HepG2 (cell line): ENCODE data around the gene ABHD2. TPM values are rescaled to one million over a fixed set of nuclear protein-coding genes. Genes with fewer than 3 reads are reported as not detected.

Source experiments
- CCAR2 ChIP-seq: fragments of 200-400 bp; formaldehyde crosslinking; optimal IDR thresholded peaks from 2 replicates; pipeline ENCODE3; 2018; ENCODE audit warnings: low read depth, mild to moderate bottlenecking, low read length, moderate library complexity
- CEBPG ChIP-seq: IDR thresholded peaks from 2 replicates; pipeline ENCODE4 v1.6.1; 2016
- CREBL2 ChIP-seq: sonication (generic); formaldehyde crosslinking; IDR thresholded peaks from 2 replicates; pipeline ENCODE4 v1.8.1; 2023; ENCODE audit warnings: missing genetic modification reagents, mild to moderate bottlenecking, borderline replicate concordance
- DMAP1 ChIP-seq: IDR thresholded peaks from 2 replicates; pipeline ENCODE4 v1.6.1; 2016
- EZH2 ChIP-seq: conservative IDR thresholded peaks from 2 replicates; pipeline ENCODE4 v1.6.1; 2012; ENCODE audit warnings: mild to moderate bottlenecking, low read depth, low read length, moderate library complexity
- KLF6 ChIP-seq: IDR thresholded peaks from 2 replicates; pipeline ENCODE4 v1.8.0; 2016; ENCODE audit warnings: missing biosample characterization, missing genetic modification reagents
- MAFK ChIP-seq, 2 experiments: IDR thresholded peaks in 1 of 2; conservative IDR thresholded peaks in 1 of 2; 2 replicates each; pipeline ENCODE4 v1.6.1; 2011; ENCODE audit warnings: improper control_type of control experiment in 2 of 2, low read length in 2 of 2
- MTA3 ChIP-seq: sonication (generic); formaldehyde crosslinking; IDR thresholded peaks from 2 replicates; pipeline ENCODE4 v1.4.0; 2020; ENCODE audit warnings: missing genetic modification reagents
- PRDM15 ChIP-seq: sonication (generic); formaldehyde crosslinking; IDR thresholded peaks from 2 replicates; pipeline ENCODE4 v1.4.0; 2020; ENCODE audit warnings: missing genetic modification reagents
- PREB ChIP-seq: sonication (generic); formaldehyde crosslinking; IDR thresholded peaks from 2 replicates; pipeline ENCODE4 v1.4.0; 2020; ENCODE audit warnings: missing genetic modification reagents
- RXRB ChIP-seq: IDR thresholded peaks from 2 replicates; pipeline ENCODE4 v1.6.1; 2016; ENCODE audit warnings: borderline replicate concordance, missing genetic modification reagents, missing compliant biosample characterization
- WIZ ChIP-seq: sonication (generic); formaldehyde crosslinking; IDR thresholded peaks from 2 replicates; pipeline ENCODE4 v1.5.1; 2020; ENCODE audit warnings: mild to moderate bottlenecking, missing genetic modification reagents
- ZBTB21 ChIP-seq: sonication (generic); formaldehyde crosslinking; IDR thresholded peaks from 2 replicates; pipeline ENCODE4 v1.4.0; 2020; ENCODE audit warnings: missing genetic modification reagents
- ZNF138 ChIP-seq: sonication (generic); formaldehyde crosslinking; IDR thresholded peaks from 2 replicates; pipeline ENCODE4 v1.5.0; 2020; ENCODE audit warnings: mild to moderate bottlenecking, low read depth, missing genetic modification reagents
- ZNF24 ChIP-seq: fragments of 450-650 bp; IDR thresholded peaks from 2 replicates; pipeline ENCODE4 v1.6.1; 2017; ENCODE audit warnings: antibody characterized with exemption, mild to moderate bottlenecking
- ZNF337 ChIP-seq: sonication (generic); formaldehyde crosslinking; IDR thresholded peaks from 2 replicates; pipeline ENCODE4 v1.5.1; 2020; ENCODE audit warnings: missing genetic modification reagents, low read depth, mild to moderate bottlenecking, borderline replicate concordance
- ZNF878 ChIP-seq: sonication (generic); formaldehyde crosslinking; IDR thresholded peaks from 2 replicates; pipeline ENCODE4 v1.8.1; 2023; ENCODE audit warnings: mild to moderate bottlenecking, missing genetic modification reagents, moderate library complexity
- polyA plus RNA-seq, 8 experiments: library from polyadenylated mRNA; depleted of rRNA in 3 of 8; stranded (reverse) in 7 of 8; unstranded in 1 of 8; fragments of >200 nt; fragmentation: Illumina TruSeq in 4 of 8; extraction: Trizol in 4 of 8; gene quantifications; 2 replicates each; pipeline versions ENCODE4 v1.2.1 to v1.2.3, GENCODE V29; 2011 to 2016; ENCODE audit warnings: low read depth in 4 of 8, missing spikeins in 1 of 8, mixed read lengths in 1 of 8; ENCODE audit not compliant: insufficient read depth in 1 of 8
- total RNA-seq, 5 experiments: library from RNA; depleted of rRNA; stranded (reverse); fragments of >200 nt; fragmentation: Illumina TruSeq; extraction: Trizol; gene quantifications; 2 replicates each; pipeline ENCODE4 v1.2.3, GENCODE V29; 2016; ENCODE audit warnings: low read depth in 1 of 5
- TF ChIP-seq, protein P1 (sequence below): sonication (generic); formaldehyde crosslinking; IDR thresholded peaks from 2 replicates; pipeline ENCODE4 v1.5.1; 2020; ENCODE audit warnings: mild to moderate bottlenecking, missing genetic modification reagents, borderline replicate concordance

ABHD2 gene
- total and polyA plus RNA-seq, 2 of the 13 experiments (the other 11 are each of a cell fraction or from before 2014, with no cell fraction given): 14.8 to 22.4 TPM

GRCh38 chr15:89136078-89136806 is 48.0 kb downstream of the ABHD2 start (continued):
- no peak for TF ChIP-seq PREB (CRISPR knock-in tag)
- no peak for TF ChIP-seq CREBL2 (CRISPR knock-in tag)
- no peak for TF ChIP-seq EZH2
- peak; percentile 69 to 71 for TF ChIP-seq MAFK (conservative IDR thresholded peaks at IDR 0.05 in 1 of 2, IDR thresholded peaks at IDR 0.05 in 1 of 2; ENCODE audit: low read length in 2 of 2)
- no peak for TF ChIP-seq CEBPG (CRISPR knock-in tag)
- no peak for TF ChIP-seq MTA3 (CRISPR knock-in tag)
- TF ChIP-seq KLF6 (CRISPR knock-in tag): no peak
- TF ChIP-seq PRDM15 (CRISPR knock-in tag): no peak
- TF ChIP-seq ZNF24: no peak
- TF ChIP-seq WIZ (CRISPR knock-in tag): no peak
- no peak for TF ChIP-seq DMAP1 (CRISPR knock-in tag)
- no peak for TF ChIP-seq ZBTB21
- no peak for TF ChIP-seq ZNF878 (CRISPR knock-in tag)
- TF ChIP-seq ZNF138: no peak
- TF ChIP-seq, protein P1, sequence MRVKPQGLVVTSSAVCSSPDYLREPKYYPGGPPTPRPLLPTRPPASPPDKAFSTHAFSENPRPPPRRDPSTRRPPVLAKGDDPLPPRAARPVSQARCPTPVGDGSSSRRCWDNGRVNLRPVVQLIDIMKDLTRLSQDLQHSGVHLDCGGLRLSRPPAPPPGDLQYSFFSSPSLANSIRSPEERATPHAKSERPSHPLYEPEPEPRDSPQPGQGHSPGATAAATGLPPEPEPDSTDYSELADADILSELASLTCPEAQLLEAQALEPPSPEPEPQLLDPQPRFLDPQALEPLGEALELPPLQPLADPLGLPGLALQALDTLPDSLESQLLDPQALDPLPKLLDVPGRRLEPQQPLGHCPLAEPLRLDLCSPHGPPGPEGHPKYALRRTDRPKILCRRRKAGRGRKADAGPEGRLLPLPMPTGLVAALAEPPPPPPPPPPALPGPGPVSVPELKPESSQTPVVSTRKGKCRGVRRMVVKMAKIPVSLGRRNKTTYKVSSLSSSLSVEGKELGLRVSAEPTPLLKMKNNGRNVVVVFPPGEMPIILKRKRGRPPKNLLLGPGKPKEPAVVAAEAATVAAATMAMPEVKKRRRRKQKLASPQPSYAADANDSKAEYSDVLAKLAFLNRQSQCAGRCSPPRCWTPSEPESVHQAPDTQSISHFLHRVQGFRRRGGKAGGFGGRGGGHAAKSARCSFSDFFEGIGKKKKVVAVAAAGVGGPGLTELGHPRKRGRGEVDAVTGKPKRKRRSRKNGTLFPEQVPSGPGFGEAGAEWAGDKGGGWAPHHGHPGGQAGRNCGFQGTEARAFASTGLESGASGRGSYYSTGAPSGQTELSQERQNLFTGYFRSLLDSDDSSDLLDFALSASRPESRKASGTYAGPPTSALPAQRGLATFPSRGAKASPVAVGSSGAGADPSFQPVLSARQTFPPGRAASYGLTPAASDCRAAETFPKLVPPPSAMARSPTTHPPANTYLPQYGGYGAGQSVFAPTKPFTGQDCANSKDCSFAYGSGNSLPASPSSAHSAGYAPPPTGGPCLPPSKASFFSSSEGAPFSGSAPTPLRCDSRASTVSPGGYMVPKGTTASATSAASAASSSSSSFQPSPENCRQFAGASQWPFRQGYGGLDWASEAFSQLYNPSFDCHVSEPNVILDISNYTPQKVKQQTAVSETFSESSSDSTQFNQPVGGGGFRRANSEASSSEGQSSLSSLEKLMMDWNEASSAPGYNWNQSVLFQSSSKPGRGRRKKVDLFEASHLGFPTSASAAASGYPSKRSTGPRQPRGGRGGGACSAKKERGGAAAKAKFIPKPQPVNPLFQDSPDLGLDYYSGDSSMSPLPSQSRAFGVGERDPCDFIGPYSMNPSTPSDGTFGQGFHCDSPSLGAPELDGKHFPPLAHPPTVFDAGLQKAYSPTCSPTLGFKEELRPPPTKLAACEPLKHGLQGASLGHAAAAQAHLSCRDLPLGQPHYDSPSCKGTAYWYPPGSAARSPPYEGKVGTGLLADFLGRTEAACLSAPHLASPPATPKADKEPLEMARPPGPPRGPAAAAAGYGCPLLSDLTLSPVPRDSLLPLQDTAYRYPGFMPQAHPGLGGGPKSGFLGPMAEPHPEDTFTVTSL (CRISPR knock-in tag): no peak
- TF ChIP-seq CCAR2: no peak
- no peak for TF ChIP-seq RXRB
- TF ChIP-seq ZNF337 (CRISPR knock-in tag): 0 out of 2 replicates have a peak, but pooled peaks have one; percentile 0
